Hepatocyte (in vitro differentiated cells): Measurements from ENCODE around the gene CLEC4C.

Experiments used
- CTCF ChIP-seq: fragments of 200-600 bp; sonication (generic); IDR thresholded peaks from 2 replicates; pipeline ENCODE4 v1.5.1; 2016; ENCODE audit warnings: antibody characterized with exemption, mild to moderate bottlenecking; ENCODE audit not compliant: poor library complexity
- EZH2 ChIP-seq: fragments of 200-600 bp; sonication (generic); IDR thresholded peaks from 2 replicates; pipeline ENCODE4 v1.6.1; 2016; ENCODE audit warnings: antibody characterized with exemption, mild to moderate bottlenecking, borderline replicate concordance
- EZH2phosphoT487 ChIP-seq: fragments of 200-600 bp; sonication (generic); IDR thresholded peaks from one replicate; pipeline ENCODE4 v1.6.1; 2018; ENCODE audit warnings: antibody characterized with exemption, mild to moderate bottlenecking, low read depth, moderate library complexity; ENCODE audit not compliant: unreplicated experiment, severe bottlenecking

- TF ChIP-seq CTCF (no peak), EZH2 (no peak), EZH2phosphoT487 (no peak)
Observed at GRCh38 chr12:7731486-7731885, 15.7 kb downstream of the CLEC4C start.
